ENCODE data around the gene HMOX1. TPM values are rescaled to one million over a fixed set of nuclear protein-coding genes. Genes with fewer than 3 reads are reported as not detected.
"Not testable (repeated sequence)": the region's sequence is repeated elsewhere in the genome, so short reads cannot be mapped to it uniquely, and the experiment has no call there.

Gene HMOX1
- total RNA-seq, 1 donor from 2014 or later, result 44.3 TPM

GRCh38 chr22:35394810-35395563, 14.1 kb downstream of the HMOX1 start:
- Mint-ChIP-seq H3K36me3 (ENCODE audit: unreplicated experiment) (peaks cover 18% of the 10 kb centered on the region), H3K27me3 (ENCODE audit: unreplicated experiment) (no peaks in the 10 kb centered on the region), H3K9me3 (ENCODE audit: unreplicated experiment) (no peaks in the 10 kb centered on the region), H3K27ac (ENCODE audit: unreplicated experiment) (no peak overlapping the region), H3K4me1 (ENCODE audit: unreplicated experiment) (peaks cover 18% of the 10 kb centered on the region), H3K4me3 (ENCODE audit: unreplicated experiment) (no peak overlapping the region)
- no peak for TF ChIP-seq CTCF (IDR thresholded peaks at IDR 0.05)
- DNase-seq (ENCODE audit: extremely low spot score, unreplicated experiment), result no peak

GRCh38 chr22:35396622-35397021, 15.7 kb downstream of the HMOX1 start:
- not testable (repeated sequence) for H3K9me3 Mint-ChIP-seq (ENCODE audit: unreplicated experiment); DNase-seq (ENCODE audit: extremely low spot score, unreplicated experiment); H3K27me3 Mint-ChIP-seq (ENCODE audit: unreplicated experiment); H3K27ac Mint-ChIP-seq (ENCODE audit: unreplicated experiment); H3K4me3 Mint-ChIP-seq (ENCODE audit: unreplicated experiment)
- Mint-ChIP-seq H3K4me1 (ENCODE audit: unreplicated experiment) (peaks cover 26% of the 10 kb centered on the region), H3K36me3 (ENCODE audit: unreplicated experiment) (peaks cover 15% of the 10 kb centered on the region)

GRCh38 chr22:35397095-35397904, 16.4 kb downstream of the HMOX1 start:
- Mint-ChIP-seq H3K27ac (ENCODE audit: unreplicated experiment) (no peak overlapping the region), H3K4me1 (ENCODE audit: unreplicated experiment) (peaks cover 26% of the 10 kb centered on the region), H3K27me3 (ENCODE audit: unreplicated experiment) (no peaks in the 10 kb centered on the region), H3K36me3 (ENCODE audit: unreplicated experiment) (peaks cover 15% of the 10 kb centered on the region), H3K9me3 (ENCODE audit: unreplicated experiment) (no peaks in the 10 kb centered on the region), H3K4me3 (ENCODE audit: unreplicated experiment) (no peak overlapping the region)
- DNase-seq (ENCODE audit: extremely low spot score, unreplicated experiment), result no peak
- TF ChIP-seq CTCF (IDR thresholded peaks at IDR 0.05), result no peak

GRCh38 chr22:35398591-35398973, 17.7 kb downstream of the HMOX1 start:
- DNase-seq (ENCODE audit: extremely low spot score, unreplicated experiment), result no peak
- peak overlapping the region; percentile 87 for H3K27ac Mint-ChIP-seq (ENCODE audit: unreplicated experiment)
- peak overlapping the region; percentile 98 for H3K4me3 Mint-ChIP-seq (ENCODE audit: unreplicated experiment)
- no peaks in the 10 kb centered on the region for H3K27me3 Mint-ChIP-seq (ENCODE audit: unreplicated experiment)
- H3K4me1 Mint-ChIP-seq (ENCODE audit: unreplicated experiment), result peaks cover 26% of the 10 kb centered on the region
- no peak for TF ChIP-seq CTCF (IDR thresholded peaks at IDR 0.05)
- H3K36me3 Mint-ChIP-seq (ENCODE audit: unreplicated experiment), result peaks cover 8% of the 10 kb centered on the region
- no peaks in the 10 kb centered on the region for H3K9me3 Mint-ChIP-seq (ENCODE audit: unreplicated experiment)

GRCh38 chr22:35399114-35399677, 18.3 kb downstream of the HMOX1 start:
- H3K4me1 Mint-ChIP-seq (ENCODE audit: unreplicated experiment), result peaks cover 21% of the 10 kb centered on the region
- H3K9me3 Mint-ChIP-seq (ENCODE audit: unreplicated experiment), result no peaks in the 10 kb centered on the region
- no peak for TF ChIP-seq CTCF (IDR thresholded peaks at IDR 0.05)
- peak overlapping the region; percentile 87 for H3K27ac Mint-ChIP-seq (ENCODE audit: unreplicated experiment)
- H3K36me3 Mint-ChIP-seq (ENCODE audit: unreplicated experiment), result peaks cover 2% of the 10 kb centered on the region
- peak overlapping the region; percentile 98 for H3K4me3 Mint-ChIP-seq (ENCODE audit: unreplicated experiment)
- no peak for DNase-seq (ENCODE audit: extremely low spot score, unreplicated experiment)
- no peaks in the 10 kb centered on the region for H3K27me3 Mint-ChIP-seq (ENCODE audit: unreplicated experiment)

All from osteocyte (in vitro differentiated cells).